ENCODE measurements around the gene ENPP1.

Gene ENPP1

GRCh38 chr6:131765081-131765803 lies 42.6 kb upstream of the ENPP1 start:
- TF ChIP-seq CTCF (IDR thresholded peaks at IDR 0.05; ENCODE audit: borderline replicate concordance, insufficient read depth, low read depth, low read length): no peak
- H3K4me3 ChIP-seq (ENCODE audit: low read depth, low read length): no peak overlapping the region

DNA sequence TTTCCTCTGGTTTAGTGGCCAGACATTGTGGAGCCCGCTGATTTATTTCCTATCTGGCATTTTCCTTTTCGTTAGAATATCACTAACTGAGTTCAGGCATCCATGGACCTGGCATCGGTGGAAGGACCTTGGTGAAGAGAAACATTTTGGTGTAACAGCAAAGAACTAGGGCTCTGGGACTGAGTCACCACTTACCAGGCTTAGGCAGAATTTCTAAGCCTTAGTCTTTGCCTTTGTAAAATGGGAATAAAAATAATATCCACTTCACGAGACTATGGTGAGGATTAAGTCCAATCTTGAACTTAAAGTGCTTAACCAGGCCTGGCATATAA lies 42.0 kb upstream of the ENPP1 start:
- TF ChIP-seq CTCF (IDR thresholded peaks at IDR 0.05; ENCODE audit: borderline replicate concordance, insufficient read depth, low read depth, low read length): no peak
- no peak overlapping the region for H3K4me3 ChIP-seq (ENCODE audit: low read depth, low read length)

GRCh38 chr6:131766631-131767030 lies 41.2 kb upstream of the ENPP1 start:
- TF ChIP-seq CTCF (IDR thresholded peaks at IDR 0.05; ENCODE audit: borderline replicate concordance, insufficient read depth, low read depth, low read length): no peak
- no peak overlapping the region for H3K4me3 ChIP-seq (ENCODE audit: low read depth, low read length)

DNA sequence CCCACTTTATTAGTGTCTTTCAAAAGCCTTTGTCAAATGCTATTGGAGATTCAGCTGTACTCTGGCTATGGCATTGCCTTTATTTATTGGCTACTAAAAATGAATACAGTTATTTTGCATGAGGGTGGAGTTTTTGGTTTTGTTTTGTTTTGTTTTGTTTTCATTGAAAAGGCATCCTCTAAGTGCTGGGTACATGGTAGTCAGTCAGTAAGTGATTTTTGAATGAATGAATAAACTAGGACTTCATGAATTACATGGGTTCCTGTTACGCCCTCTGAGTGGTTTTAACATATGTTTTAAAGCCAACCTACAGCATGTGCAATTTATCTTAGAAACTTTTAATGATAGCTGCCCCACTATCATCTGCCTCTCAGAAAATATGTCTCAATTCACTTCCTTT lies 38.9 kb upstream of the ENPP1 start:
- H3K4me3 ChIP-seq (ENCODE audit: low read depth, low read length): no peak overlapping the region
- TF ChIP-seq CTCF (IDR thresholded peaks at IDR 0.05; ENCODE audit: borderline replicate concordance, insufficient read depth, low read depth, low read length): no peak

DNA sequence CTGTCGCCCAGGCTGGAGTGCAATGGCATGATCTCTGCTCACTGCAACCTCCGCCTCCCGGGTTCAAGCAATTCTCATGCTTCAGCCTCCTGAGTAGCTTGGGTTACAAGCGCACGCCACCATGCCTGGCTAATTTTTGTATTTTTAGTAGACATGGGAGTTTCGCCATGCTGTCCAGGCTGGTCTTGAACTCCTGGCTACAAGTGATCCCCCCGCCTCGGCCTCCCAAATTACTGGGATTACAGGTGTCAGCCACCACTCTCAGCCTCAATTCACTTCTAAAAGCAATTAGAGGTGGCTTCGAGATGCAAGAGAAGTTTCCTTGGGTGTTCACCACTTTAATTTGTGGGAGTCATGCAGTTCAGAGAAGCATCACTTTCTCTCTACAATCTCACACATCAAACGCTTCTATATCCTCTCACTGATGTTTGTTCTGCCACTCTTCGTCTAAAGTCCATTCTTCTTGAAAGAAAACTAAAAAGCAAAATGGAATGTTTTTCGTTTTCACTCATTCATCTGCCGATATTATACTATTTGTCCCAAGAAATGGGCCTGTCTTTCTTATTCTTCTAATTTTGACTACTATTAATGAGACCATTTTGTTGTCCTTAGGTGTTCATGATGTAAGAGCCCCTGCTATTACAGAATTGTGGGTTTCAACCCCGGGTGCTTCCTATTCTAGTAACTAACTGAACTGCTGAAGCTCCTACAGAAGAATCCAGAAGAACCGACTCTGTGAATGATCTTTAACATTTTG lies 38.3 kb upstream of the ENPP1 start:
- H3K4me3 ChIP-seq (ENCODE audit: low read depth, low read length): no peak overlapping the region
- no peak for TF ChIP-seq CTCF (IDR thresholded peaks at IDR 0.05; ENCODE audit: borderline replicate concordance, insufficient read depth, low read depth, low read length)

DNA sequence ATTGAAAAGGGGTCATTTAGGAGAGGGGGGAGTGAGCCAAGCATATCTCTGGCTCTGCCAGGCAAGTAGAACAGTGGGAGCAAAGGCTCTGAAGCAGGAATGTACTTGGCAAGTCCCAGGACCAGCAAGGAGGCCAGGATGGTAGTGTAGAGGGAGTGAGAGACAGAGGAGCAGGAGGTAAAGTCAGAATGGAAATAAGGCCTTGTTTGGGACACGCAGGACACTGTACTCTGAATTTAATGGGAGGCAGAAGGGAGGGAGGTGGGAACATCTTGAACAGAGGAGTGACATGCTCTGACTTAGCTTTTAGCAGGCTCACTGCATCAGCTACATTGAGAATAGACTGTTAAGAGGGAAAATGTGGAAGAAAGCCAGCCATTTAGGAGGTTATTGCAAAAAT lies 37.0 kb upstream of the ENPP1 start:
- no peak for TF ChIP-seq CTCF (IDR thresholded peaks at IDR 0.05; ENCODE audit: borderline replicate concordance, insufficient read depth, low read depth, low read length)
- H3K4me3 ChIP-seq (ENCODE audit: low read depth, low read length): no peak overlapping the region
